Heart right ventricle (tissue), 16 donors: ENCODE measurements around the gene FOSL2. TPM values are rescaled to one million over a fixed set of nuclear protein-coding genes. Genes with fewer than 3 reads are reported as not detected.

Experiments
- ATAC-seq, 8 donors: fragments of 200-7000 bp; cut with Tn5 transposase; one replicate each; pipeline ENCODE4 v1.9.1; 2020; ENCODE audit warnings: mild to moderate bottlenecking in 8 of 8, moderate library complexity in 8 of 8, moderate number of reproducible peaks in 1 of 8
- DNase-seq, 2 donors: peaks; one replicate each; pipeline ENCODE4 v3.0.0-alpha.2; 2020
- H3K27ac ChIP-seq, 10 donors: fragments of 200-600 bp; sonication (generic) in 2 of 10; one replicate each; pipeline versions ENCODE4 v1.5.0 to v1.8.0; 2020 to 2022; ENCODE audit warnings: mild to moderate bottlenecking in 3 of 10
- H3K27me3 ChIP-seq, 7 donors: fragments of 200-600 bp; one replicate each; pipeline ENCODE4 v1.8.0; 2021 to 2022; ENCODE audit warnings: mild to moderate bottlenecking in 2 of 7
- H3K36me3 ChIP-seq, 9 donors: fragments of 200-600 bp; sonication (generic) in 1 of 9; one replicate each; pipeline versions ENCODE4 v1.5.0 to v1.8.0; 2020 to 2022; ENCODE audit warnings: mild to moderate bottlenecking in 2 of 9
- H3K4me1 ChIP-seq, 9 donors: fragments of 200-600 bp; sonication (generic) in 1 of 9; one replicate each; pipeline versions ENCODE4 v1.5.0 to v1.8.0; 2020 to 2022; ENCODE audit warnings: mild to moderate bottlenecking in 4 of 9
- H3K4me3 ChIP-seq, 10 donors: fragments of 200-600 bp; sonication (generic) in 2 of 10; one replicate each; pipeline versions ENCODE4 v1.5.0 to v1.8.0; 2020 to 2022; ENCODE audit warnings: mild to moderate bottlenecking in 7 of 10, moderate library complexity in 2 of 10
- H3K9me3 ChIP-seq, 11 donors: fragments of 200-600 bp in 10 of 11; sonication (generic) in 2 of 11; one replicate each; pipeline versions ENCODE4 v1.5.0 to v1.8.0; 2013 to 2022; ENCODE audit warnings: mild to moderate bottlenecking in 2 of 11, control low read depth in 1 of 11, moderate library complexity in 1 of 11
- WGBS, 2 donors: extraction: QIAGEN DNeasy Blood & Tissue Kit; methylation state at CpG; one replicate each; pipeline ENCODE4 v1.1.7; 2013; ENCODE audit warnings: inconsistent platforms in 1 of 2; 5-methylcytosine and 5-hydroxymethylcytosine counted together
- intact Hi-C, 10 donors: fragments of 100-400 bp; cut with DNase I; formaldehyde crosslinking; loops; one replicate each; pipeline versions ENCODE4 v1.11.1 to v1.14.2; 2022
- polyA plus RNA-seq, 2 donors: library from polyadenylated mRNA; stranded (reverse); fragments of 200-250 nt; gene quantifications; one replicate each; pipeline ENCODE4 v1.2.3, GENCODE V29; 2013
- total RNA-seq, 10 donors: library from RNA; stranded (reverse); fragmentation: NEBNext Ultra II Directional in 3 of 10; extraction: Animal tissue kit (Norgen Biotek cat#: 25700) in 3 of 10; gene quantifications; one replicate each; pipeline versions ENCODE4 v1.2.1 to v1.2.4, GENCODE V29; 2021 to 2023
- TF ChIP-seq, protein P1 (sequence below), 9 donors: fragments of 200-600 bp; sonication (generic) in 2 of 9; IDR thresholded peaks; one replicate each; pipeline versions ENCODE4 v1.5.0 to v1.8.0; 2021 to 2022; ENCODE audit warnings: antibody characterized with exemption in 9 of 9, mild to moderate bottlenecking in 5 of 9, moderate library complexity in 1 of 9
- donor health status: Arrhythmogenic right ventricular cardiomyopathy.
- donor health status: ischemic (EF 13 %, LVEDD 7.1; RV severe dilation, severe dysfunction).
- donor health status: healthy with polysubstance abuse.
- donor health status: DM: no; HTN: yes; CAD: no.
- donor health status: DM: no; HTN: no; CAD: no.
- donor health status: ischemic (EF 25% LVEDD 6.9; RV normal size, moderate dysfunction).
- donor health status: ischemic (EF 25% LVEDD 5.7; RV mildly dilated, moderate dysfunction).
- donor health status: healthy.
- donor health status: DM: yes; HTN: yes; CAD: no.
- donor health status: Ischemic cardiomyopathy.
- donor health status: ischemic (EF 35%, LVEDD 5.7; RV mildly dilated, moderate dysfunction).
- donor health status: nonischemic (EF 11% LVEDD 7.7; RV severe dilation, severe dysfunction).
- donor health status: DM: yes; HTN: yes; CAD: no.
- donor health status: PGD.
- donor health status: ischemic (EF 29% LVEDD 5.4; RV normal size, mild dysfunction).
- donor health status: nonischemic (EF 23%, LVEDD 6.1; RV moderate dilation, normal function).

The FOSL2 gene
- total and polyA plus RNA-seq, 12 donors, result 16.5 to 182 (median 54.8) TPM

DNA sequence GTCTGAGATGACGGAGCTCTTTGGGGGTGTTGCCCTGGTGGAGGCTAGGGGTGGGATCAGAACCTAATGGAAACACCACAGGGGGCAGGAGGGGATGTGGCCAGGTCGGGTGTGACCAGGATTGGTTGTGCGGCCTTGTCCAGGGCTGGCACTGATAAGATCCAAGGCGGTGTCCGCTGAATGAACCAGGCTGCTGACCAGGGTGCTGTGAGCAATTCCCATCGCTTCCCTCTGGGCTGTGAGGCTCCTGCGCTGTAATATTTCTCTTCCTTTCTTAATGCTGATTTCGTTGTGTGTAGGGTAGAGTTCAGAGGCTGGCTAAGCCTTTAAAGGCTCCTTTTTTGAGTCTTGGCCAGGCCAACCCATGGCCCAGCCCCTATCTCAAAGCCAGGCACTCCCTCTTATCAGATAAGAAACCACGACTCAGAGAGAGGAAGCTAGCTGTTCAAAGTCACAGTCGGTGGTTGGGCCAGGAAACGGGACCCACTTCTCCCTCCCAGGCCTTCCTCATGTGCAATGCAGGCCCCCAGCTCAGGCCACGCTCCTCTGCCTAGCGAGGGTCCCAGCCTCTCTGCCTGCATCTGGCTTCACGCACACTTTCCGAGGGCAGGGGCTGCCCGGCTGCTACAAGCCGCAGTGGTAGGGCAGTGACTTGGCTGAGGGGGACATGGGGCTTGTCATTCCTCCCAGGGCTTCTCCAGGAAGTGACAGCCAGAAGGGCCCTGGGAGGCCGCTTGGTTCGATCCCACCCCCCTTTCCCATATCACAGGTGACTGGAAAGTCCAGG lies 26.0 kb upstream of the FOSL2 start:
- peaks cover 0 to 32% (median 21%) of the 10 kb centered on the region in 9 donors for H3K4me1 ChIP-seq
- H3K4me3 ChIP-seq, result no peak overlapping the region
- TF ChIP-seq, protein P1, sequence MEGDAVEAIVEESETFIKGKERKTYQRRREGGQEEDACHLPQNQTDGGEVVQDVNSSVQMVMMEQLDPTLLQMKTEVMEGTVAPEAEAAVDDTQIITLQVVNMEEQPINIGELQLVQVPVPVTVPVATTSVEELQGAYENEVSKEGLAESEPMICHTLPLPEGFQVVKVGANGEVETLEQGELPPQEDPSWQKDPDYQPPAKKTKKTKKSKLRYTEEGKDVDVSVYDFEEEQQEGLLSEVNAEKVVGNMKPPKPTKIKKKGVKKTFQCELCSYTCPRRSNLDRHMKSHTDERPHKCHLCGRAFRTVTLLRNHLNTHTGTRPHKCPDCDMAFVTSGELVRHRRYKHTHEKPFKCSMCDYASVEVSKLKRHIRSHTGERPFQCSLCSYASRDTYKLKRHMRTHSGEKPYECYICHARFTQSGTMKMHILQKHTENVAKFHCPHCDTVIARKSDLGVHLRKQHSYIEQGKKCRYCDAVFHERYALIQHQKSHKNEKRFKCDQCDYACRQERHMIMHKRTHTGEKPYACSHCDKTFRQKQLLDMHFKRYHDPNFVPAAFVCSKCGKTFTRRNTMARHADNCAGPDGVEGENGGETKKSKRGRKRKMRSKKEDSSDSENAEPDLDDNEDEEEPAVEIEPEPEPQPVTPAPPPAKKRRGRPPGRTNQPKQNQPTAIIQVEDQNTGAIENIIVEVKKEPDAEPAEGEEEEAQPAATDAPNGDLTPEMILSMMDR (IDR thresholded peaks at IDR 0.05), result no peak
- peak in 1 of 2 donors; percentile 25 for DNase-seq
- no peaks in the 10 kb centered on the region for H3K27me3 ChIP-seq
- H3K9me3 ChIP-seq, result no peaks in the 10 kb centered on the region
- H3K36me3 ChIP-seq, result no peaks in the 10 kb centered on the region
- WGBS, 2 donors, result 43 to 55% methylated on average over 19 of the region's 19 CpGs
- ATAC-seq, result peak in 7 of 8 donors; percentile 46 to 75 (median 63)
- intact Hi-C loops, result no loop called here
- peak overlapping the region in 4 of 10 donors; percentile 6 to 79 (median 35) for H3K27ac ChIP-seq

DNA sequence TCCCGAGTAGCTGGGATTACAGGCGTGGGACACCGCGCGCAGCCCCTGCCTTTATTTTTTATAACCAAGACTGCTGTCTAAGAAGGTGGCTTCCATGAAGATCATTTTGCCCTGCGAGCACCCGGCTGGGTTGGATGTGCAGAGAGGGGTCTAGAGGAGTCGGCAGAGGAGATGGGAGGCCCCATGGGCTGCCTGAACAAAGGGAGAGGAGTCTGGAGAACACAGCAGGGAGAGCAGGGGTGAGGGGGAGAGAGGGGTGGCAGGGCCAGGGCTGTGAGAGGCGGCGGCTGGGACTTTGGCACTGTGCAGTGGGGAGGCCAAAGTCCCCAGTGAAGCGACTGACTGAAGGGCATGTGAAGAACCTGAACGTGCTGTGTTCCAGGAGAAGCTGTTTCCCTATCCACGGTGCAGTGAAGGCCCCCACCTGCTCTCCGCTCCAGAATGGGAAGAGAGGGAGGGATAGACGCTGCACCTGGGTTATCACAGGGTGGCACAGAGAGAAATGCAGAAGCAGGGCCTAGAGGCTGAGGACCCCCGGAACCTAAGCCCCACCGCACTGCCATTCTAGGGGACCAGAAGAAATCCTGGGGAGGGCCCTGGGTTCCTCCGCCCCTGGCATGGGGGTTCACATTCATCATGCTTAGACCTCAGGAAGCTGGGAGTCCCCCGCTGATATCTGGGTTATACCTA lies 24.8 kb upstream of the FOSL2 start:
- Histone ChIP-seq H3K27me3 (no peaks in the 10 kb centered on the region), H3K4me1 (peaks cover 0 to 29% (median 21%) of the 10 kb centered on the region in 9 donors), H3K36me3 (no peaks in the 10 kb centered on the region), H3K27ac (peak overlapping the region in 1 of 10 donors; percentile 79), H3K9me3 (no peaks in the 10 kb centered on the region), H3K4me3 (no peak overlapping the region)
- intact Hi-C loops, result no loop called here
- TF ChIP-seq, protein P1 (IDR thresholded peaks at IDR 0.05), result no peak
- no peak for ATAC-seq
- no peak for DNase-seq
- WGBS, 2 donors, result 89% methylated on average over 19 of the region's 19 CpGs

DNA sequence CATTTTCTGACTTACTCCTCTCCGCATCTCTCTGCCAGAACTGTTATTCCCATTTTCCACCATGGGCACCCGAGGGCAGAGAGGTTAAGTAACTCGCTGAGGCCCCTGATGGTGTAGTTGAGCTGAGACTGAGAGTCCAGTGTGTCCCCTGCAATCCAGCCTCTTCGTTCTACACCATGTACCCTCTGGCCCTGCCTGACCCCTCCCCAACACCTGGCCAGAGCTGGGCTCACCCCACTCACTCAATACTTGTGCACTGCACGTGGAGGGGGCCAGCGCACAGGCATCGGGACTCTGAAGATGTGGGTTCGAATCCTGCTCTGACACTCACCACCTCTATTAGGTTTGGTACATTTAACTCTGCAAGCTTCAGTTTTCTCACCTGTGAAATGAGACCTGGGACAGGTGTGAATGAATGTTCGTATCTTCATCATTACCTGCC lies 24.3 kb upstream of the FOSL2 start:
- 88 to 92% methylated on average over 9 of the region's 9 CpGs for WGBS, 2 donors
- TF ChIP-seq, protein P1 (IDR thresholded peaks at IDR 0.05), result no peak
- H3K4me3 ChIP-seq, result no peak overlapping the region
- H3K27me3 ChIP-seq, result no peaks in the 10 kb centered on the region
- intact Hi-C loops, result no loop called here
- peaks cover 0 to 29% (median 21%) of the 10 kb centered on the region in 9 donors for H3K4me1 ChIP-seq
- no peak for ATAC-seq
- no peaks in the 10 kb centered on the region for H3K36me3 ChIP-seq
- no peak for DNase-seq
- no peak overlapping the region for H3K27ac ChIP-seq
- H3K9me3 ChIP-seq, result no peaks in the 10 kb centered on the region

DNA sequence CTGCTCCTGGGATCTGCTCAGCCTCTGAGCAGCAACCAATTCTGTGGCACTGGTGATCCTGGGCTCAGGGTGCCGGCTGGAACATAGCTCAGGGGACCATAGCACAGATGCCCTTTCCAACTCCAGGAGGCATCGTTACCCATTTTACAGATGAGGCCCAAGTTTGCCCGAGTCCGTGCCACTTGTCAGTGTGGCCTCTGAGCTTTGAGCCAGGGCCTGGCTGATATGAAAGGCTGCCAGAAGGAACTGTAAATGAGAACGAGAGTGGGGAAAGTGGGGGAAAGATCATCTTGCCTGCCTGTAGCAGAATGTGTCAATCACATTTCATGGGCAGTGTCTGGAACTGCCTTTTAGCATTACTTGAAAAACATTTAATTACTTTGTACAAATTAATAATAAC lies 23.3 kb upstream of the FOSL2 start:
- intact Hi-C loops, result no loop called here
- no peaks in the 10 kb centered on the region for H3K9me3 ChIP-seq
- no peaks in the 10 kb centered on the region for H3K36me3 ChIP-seq
- DNase-seq (no peak), ATAC-seq (no peak)
- 68 to 69% methylated on average over 5 of the region's 5 CpGs for WGBS, 2 donors
- no peak overlapping the region for H3K27ac ChIP-seq
- H3K27me3 ChIP-seq, result no peaks in the 10 kb centered on the region
- H3K4me3 ChIP-seq, result no peak overlapping the region
- peaks cover 0 to 29% (median 21%) of the 10 kb centered on the region in 9 donors for H3K4me1 ChIP-seq
- TF ChIP-seq, protein P1 (IDR thresholded peaks at IDR 0.05), result no peak
